ENCODE results near the gene KREMEN2. TPM values are rescaled to one million over a fixed set of nuclear protein-coding genes. Genes with fewer than 3 reads are reported as not detected.

KREMEN2 gene
- total and polyA plus RNA-seq, 2 of the 4 experiments (the other 2 are of a cell fraction): 0.03 TPM; not detected in 1

DNA sequence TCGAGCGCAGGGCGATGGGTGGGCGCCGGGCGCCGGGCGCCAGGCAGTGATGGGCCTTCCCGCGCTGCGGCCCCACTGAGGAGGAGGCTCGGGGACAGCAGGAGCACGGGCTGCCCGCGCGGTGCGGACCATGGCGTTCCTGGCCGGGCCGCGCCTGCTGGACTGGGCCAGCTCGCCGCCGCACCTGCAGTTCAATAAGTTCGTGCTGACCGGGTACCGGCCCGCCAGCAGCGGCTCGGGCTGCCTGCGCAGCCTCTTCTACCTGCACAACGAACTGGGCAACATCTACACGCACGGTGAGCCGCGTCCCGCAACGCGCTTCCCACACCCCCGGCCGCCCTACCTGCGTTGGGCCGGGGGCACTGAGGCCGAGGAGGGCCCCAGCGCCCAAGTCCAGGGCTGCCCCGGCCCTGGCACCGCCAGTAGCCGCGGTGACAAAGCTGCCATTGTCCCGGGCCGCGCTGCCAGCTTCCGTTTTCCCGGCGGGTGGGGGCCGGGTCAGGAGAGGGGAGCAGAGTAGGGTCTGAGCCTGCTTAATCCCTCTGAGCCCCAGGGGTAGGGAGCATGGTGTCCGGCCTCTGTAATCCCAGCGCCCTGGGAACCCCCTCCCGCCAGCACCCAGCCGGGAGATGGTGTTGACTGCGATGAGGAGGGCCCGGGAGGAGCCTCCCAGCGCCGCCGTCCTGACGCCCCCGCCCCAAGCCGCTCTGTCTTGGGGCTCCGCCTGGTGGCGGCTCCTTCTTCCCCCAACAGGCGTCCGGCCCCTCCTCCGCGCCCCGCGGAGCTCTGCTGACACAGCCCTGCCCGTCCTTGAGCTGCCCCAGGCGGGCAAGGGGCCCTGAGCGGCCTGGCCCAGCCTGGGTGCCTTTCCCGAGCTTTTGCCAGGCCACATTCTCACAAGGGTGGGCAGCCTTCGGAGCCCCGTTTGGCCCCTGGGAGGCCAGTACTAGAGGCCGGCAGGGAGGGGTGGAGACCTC, 5.8 kb downstream of the KREMEN2 start:
- H3K9ac ChIP-seq (ENCODE audit: low read depth, low read length): peak overlapping the region; percentile 55; the same call in 1 of the 2 replicates
- H2BK15ac ChIP-seq (ENCODE audit: low read depth, low read length): no peak overlapping the region
- dilution Hi-C loops (cut with HindIII; ENCODE audit: low sequenced_read_pairs, unreplicated experiment) (no loop called here), in situ Hi-C loops (cut with MboI; ENCODE audit: low sequenced_read_pairs) (no loop called here), intact Hi-C loops (cut with micrococcal nuclease) (no loop called here)
- CTCF ChIA-PET: interaction anchor here (0.9 to 1.0 kb wide), 2 partner anchors 15 to 86 kb away, joined by 3 read pairs; partner anchors contain the start of gene FLYWCH2
- H4K8ac ChIP-seq (ENCODE audit: low read depth in 2 of 2, low read length in 2 of 2): no peak overlapping the region
- H3K4me2 ChIP-seq (ENCODE audit: low read depth, low read length): peak overlapping the region; percentile 84
- peak; percentile 55 for ATAC-seq (ENCODE audit: low read depth)
- peaks cover 2% of the 10 kb centered on the region; the same call in 1 of the 2 replicates for H3K36me3 ChIP-seq (ENCODE audit: control insufficient read depth, insufficient read depth, low read length)
- H2BK120ac ChIP-seq (ENCODE audit: low read depth, low read length): no peak overlapping the region
- POLR2A ChIA-PET (ENCODE audit: unreplicated experiment): no interaction called here
- no peak overlapping the region for H4K5ac ChIP-seq (ENCODE audit: low read depth, low read length)
- H3K9me3 ChIP-seq (ENCODE audit: control insufficient read depth, insufficient read depth, low read length): no peaks in the 10 kb centered on the region
- H2AK9ac ChIP-seq (replicated peaks; ENCODE audit: low read depth, low read length, poor library complexity): peak overlapping the region; percentile 93
- H2AFZ ChIP-seq (replicated peaks; ENCODE audit: low read length, poor library complexity): peak overlapping the region; percentile 94
- H3K14ac ChIP-seq (replicated peaks; ENCODE audit: low read depth, low read length): no peak overlapping the region; the same call in 1 of the 2 replicates
- H3K27ac ChIP-seq (ENCODE audit: insufficient read depth, low read length): peak overlapping the region; percentile 17; the same call in 1 of the 2 replicates
- no peak overlapping the region; the same call in 1 of the 2 replicates for H3K4ac ChIP-seq (ENCODE audit: low read depth, low read length)
- no peak overlapping the region; the same call in 1 of the 2 replicates for H4K91ac ChIP-seq (ENCODE audit: insufficient read depth, low read depth, low read length)
- H3K4me3 ChIP-seq (ENCODE audit: insufficient read depth, low read depth, low read length): peak overlapping the region; percentile 72
- peak overlapping the region; percentile 56; the same call in 1 of the 2 replicates for H3K23ac ChIP-seq (ENCODE audit: low read depth, low read length)
- H3K79me1 ChIP-seq (ENCODE audit: low read depth in 1 of 2, low read length in 2 of 2): peaks cover 5 to 23% of the 10 kb centered on the region in 2 experiments; a peak in 3 of 4 replicates
- no peak overlapping the region for H2BK5ac ChIP-seq (ENCODE audit: low read depth, low read length, poor library complexity, severe bottlenecking)
- H2AK5ac ChIP-seq (ENCODE audit: low read depth, low read length): peak overlapping the region; percentile 50; the same call in 1 of the 2 replicates
- 3% methylated on average over 29 of the region's 83 CpGs; no CpG with 5 or more reads in 1 of the 2 experiments for WGBS, 2 experiments (ENCODE audit: extremely low coverage in 2 of 2, insufficient read length in 1 of 2)
- H3K27me3 ChIP-seq (ENCODE audit: control insufficient read depth, insufficient read depth, low read length): peaks cover 21% of the 10 kb centered on the region
- peaks cover 3% of the 10 kb centered on the region; the same call in 1 of the 2 replicates for H3K4me1 ChIP-seq (ENCODE audit: control insufficient read depth, insufficient read depth, low read length)
- H3K9me1 ChIP-seq (ENCODE audit: insufficient read depth, low read length): peaks cover 17% of the 10 kb centered on the region
- no TSS peak for BruUV-seq (replicated peaks)
- H3K18ac ChIP-seq (ENCODE audit: low read depth, low read length): no peak overlapping the region
- DNase-seq: peak; percentile 49
- no peak overlapping the region for H2BK20ac ChIP-seq (ENCODE audit: low read depth, low read length)
- H4K20me1 ChIP-seq (ENCODE audit: insufficient read depth, low read length): peaks cover 24% of the 10 kb centered on the region
- peak overlapping the region; percentile 17; the same call in 1 of the 2 replicates for H3K56ac ChIP-seq (ENCODE audit: extremely low read depth, insufficient read depth, low read length)
- TF ChIP-seq CHD1 (IDR thresholded peaks at IDR 0.05; ENCODE audit: low read depth, low read length): no peak
- TF ChIP-seq RFX5 (IDR thresholded peaks at IDR 0.05; ENCODE audit: low read depth, low read length): no peak
- TF ChIP-seq SMC3 (IDR thresholded peaks at IDR 0.05; ENCODE audit: low read depth, low read length): peak; percentile 16; the same call in 1 of the 2 replicates
- no peak for TF ChIP-seq RCOR1 (IDR thresholded peaks at IDR 0.05; ENCODE audit: insufficient replicate concordance, low read length)
- TF ChIP-seq, protein P1, sequence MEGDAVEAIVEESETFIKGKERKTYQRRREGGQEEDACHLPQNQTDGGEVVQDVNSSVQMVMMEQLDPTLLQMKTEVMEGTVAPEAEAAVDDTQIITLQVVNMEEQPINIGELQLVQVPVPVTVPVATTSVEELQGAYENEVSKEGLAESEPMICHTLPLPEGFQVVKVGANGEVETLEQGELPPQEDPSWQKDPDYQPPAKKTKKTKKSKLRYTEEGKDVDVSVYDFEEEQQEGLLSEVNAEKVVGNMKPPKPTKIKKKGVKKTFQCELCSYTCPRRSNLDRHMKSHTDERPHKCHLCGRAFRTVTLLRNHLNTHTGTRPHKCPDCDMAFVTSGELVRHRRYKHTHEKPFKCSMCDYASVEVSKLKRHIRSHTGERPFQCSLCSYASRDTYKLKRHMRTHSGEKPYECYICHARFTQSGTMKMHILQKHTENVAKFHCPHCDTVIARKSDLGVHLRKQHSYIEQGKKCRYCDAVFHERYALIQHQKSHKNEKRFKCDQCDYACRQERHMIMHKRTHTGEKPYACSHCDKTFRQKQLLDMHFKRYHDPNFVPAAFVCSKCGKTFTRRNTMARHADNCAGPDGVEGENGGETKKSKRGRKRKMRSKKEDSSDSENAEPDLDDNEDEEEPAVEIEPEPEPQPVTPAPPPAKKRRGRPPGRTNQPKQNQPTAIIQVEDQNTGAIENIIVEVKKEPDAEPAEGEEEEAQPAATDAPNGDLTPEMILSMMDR (conservative IDR thresholded peaks at IDR 0.05; ENCODE audit: low read depth, low read length): peak; percentile 55
- TF ChIP-seq BHLHE40 (IDR thresholded peaks at IDR 0.05; ENCODE audit: low read depth, low read length): no peak
- no peak for TF ChIP-seq MAFK (IDR thresholded peaks at IDR 0.05; ENCODE audit: low read depth, low read length)
- TF ChIP-seq NFE2L2 (IDR thresholded peaks at IDR 0.05; ENCODE audit: low read depth, low read length): no peak
- no peak for TF ChIP-seq FOS (IDR thresholded peaks at IDR 0.05; ENCODE audit: low read depth, low read length)
- no peak for TF ChIP-seq POLR2A (IDR thresholded peaks at IDR 0.05; ENCODE audit: low read depth, low read length)
- no peak for TF ChIP-seq MXI1 (IDR thresholded peaks at IDR 0.05; ENCODE audit: borderline replicate concordance, low read depth, low read length)
- TF ChIP-seq, protein P2, sequence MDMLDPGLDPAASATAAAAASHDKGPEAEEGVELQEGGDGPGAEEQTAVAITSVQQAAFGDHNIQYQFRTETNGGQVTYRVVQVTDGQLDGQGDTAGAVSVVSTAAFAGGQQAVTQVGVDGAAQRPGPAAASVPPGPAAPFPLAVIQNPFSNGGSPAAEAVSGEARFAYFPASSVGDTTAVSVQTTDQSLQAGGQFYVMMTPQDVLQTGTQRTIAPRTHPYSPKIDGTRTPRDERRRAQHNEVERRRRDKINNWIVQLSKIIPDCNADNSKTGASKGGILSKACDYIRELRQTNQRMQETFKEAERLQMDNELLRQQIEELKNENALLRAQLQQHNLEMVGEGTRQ (IDR thresholded peaks at IDR 0.05; ENCODE audit: low read depth, low read length): no peak
- TF ChIP-seq RAD21 (IDR thresholded peaks at IDR 0.05; ENCODE audit: low read length): no peak; the same call in 1 of the 2 replicates
- TF ChIP-seq CEBPB (IDR thresholded peaks at IDR 0.05; ENCODE audit: low read depth, low read length): no peak
- TF ChIP-seq MAZ (IDR thresholded peaks at IDR 0.05; ENCODE audit: borderline replicate concordance, low read depth, low read length): peak; percentile 79
